Measurements from ENCODE around the gene TTLL6.

The TTLL6 gene

GRCh38 chr17:48814504-48814903, 2.5 kb downstream of the TTLL6 start:
- peak; percentile 44 to 51 for DNase-seq

- DNase-seq: no peak
Observed at GRCh38 chr17:48812001-48812400, 5.0 kb downstream of the TTLL6 start.

DNA sequence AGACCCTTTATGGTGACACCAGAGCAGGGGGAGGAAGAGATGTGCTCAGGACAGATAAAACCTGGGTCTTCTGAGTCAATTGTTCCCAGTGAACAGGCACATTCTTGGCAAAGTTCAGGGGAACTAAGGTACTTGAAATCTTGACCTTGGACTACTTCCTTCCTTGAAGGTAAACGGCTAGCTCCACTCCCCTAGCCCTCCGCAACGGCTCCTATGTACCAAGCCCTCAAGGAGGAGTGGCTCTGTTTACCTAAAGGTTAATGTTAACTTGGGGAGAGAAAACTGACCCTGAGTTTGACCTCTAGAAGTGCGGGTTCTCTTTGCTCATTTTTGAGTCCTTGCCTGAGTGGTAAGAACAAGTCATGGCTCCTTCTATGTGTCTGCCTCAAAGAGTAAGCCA, 7.8 kb downstream of the TTLL6 start:
- no peak for DNase-seq

DNA sequence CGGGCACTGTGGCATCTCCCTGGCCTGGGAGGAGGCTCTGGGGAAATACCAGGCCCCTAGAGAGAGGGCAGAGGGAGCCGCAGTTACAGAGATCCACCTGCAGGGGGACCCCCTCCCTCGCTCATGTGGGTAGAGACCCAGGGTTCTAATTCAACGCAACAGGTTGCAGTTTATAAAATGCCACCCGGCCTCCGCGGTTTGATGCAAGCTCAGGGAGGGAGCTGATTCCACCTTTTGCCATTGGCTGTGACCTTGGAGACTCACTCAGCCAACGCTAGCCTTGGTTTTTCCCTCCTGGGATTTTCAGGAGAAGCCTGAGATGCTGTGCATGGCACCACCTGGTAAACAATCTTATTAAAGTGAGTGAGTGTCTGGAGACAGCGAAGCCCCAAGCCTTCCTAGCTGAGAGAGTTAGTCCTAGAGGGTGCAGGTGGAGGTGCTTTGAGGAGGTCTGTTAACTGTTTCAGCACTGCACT, 12.1 kb downstream of the TTLL6 start:
- peak; percentile 48 to 65 for DNase-seq

DNA sequence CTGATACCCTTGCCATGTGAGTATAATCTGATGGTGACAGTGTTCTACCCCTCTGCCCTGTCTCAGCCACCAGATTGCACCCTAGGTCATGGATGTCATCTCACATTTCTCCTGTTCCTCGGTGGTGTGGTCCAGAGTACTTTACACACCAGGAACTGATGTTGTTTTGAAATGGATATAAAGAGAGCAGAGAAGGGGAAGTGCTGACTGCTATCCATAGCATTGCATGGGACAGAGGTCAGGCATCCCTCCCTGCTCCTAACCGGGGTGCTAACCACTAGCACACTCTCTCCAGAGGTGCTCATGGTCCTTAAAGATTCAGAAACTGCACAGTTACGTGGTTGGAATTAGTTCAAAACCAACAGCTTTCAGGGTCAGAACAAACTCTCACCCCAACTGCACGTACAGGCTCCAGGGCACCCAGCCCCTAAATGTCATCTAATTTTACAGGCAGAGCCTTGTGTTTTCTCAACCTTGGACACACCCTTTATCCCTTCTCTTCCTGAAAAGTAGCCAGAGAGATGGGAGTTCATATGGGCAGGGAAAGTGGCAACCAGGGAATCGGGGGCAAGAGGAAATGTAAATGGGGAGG, 16.3 kb downstream of the TTLL6 start:
- peak in 1 of 2 experiments; percentile 16 for DNase-seq

DNA sequence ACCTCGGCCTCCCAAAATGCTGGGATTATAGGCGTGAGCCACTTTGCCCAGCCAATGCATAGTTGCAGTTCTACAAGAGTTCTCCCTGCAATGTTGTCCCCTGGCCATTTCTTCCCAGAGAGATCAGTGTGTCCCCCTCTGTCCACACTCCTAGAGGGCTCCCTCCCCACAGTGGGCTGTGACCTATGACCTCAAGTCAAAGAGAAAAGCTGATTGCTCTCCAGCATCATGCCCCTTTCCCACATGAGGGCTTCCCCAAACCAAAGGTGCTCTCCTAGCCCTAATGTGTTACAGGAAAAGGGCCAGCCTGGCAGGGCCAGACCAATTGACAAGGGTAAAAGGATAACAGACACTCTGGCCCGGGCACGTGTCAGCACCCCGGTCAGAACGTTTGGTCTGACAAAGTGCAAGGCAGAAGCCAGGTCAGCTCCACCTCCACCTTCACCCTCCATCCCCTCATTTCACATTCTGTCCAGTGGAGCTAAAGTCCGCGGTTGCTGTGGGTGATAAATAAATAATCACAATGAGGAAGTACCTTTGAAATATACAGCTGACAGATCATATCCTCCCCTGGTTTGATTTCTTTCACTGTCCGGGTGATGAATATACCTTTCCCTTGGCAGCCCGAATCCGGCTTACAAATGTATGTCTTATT, 17.8 kb downstream of the TTLL6 start:
- no peak for DNase-seq

- DNase-seq: peak in 1 of 2 experiments; percentile 19
Observed at GRCh38 chr17:48796163-48796522, 20.9 kb downstream of the TTLL6 start.

- no peak for DNase-seq
Observed at GRCh38 chr17:48795444-48796162, 21.4 kb downstream of the TTLL6 start.

DNA sequence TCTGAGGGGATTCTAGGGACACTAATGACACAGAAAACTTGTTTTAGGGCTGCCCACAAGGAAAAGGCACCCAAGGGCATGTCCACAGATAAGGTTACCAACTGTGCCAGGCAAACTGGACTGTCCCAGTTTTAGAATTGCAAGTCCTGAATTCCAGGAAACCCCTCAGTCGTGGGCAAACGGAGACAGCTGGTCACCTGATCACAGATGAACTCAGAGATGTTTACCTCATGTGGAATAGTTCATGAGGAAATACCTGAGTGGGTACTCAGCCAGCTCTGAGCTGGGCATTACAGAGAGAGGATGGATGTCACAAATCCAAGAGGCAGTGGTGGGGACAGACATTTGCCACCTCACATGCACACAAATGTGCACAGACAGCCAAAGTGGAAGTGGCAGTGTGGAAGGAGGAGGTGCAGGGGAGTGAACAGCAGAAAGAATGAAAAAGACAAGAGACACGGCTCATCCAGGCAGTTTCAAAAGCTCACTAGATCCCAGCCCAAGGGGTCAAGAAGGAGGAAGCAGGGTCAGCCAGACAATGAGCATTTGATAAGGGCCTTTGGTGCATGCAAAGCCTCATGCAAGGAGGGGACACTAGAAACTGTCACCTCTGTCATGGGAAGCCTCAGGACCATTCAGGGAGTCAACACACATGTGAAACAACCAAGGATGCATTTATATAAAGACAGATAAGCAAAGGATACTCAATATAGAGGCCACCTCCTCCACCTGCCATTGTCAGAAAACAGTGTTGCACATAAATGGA, 24.8 kb downstream of the TTLL6 start:
- no peak for DNase-seq

DNA sequence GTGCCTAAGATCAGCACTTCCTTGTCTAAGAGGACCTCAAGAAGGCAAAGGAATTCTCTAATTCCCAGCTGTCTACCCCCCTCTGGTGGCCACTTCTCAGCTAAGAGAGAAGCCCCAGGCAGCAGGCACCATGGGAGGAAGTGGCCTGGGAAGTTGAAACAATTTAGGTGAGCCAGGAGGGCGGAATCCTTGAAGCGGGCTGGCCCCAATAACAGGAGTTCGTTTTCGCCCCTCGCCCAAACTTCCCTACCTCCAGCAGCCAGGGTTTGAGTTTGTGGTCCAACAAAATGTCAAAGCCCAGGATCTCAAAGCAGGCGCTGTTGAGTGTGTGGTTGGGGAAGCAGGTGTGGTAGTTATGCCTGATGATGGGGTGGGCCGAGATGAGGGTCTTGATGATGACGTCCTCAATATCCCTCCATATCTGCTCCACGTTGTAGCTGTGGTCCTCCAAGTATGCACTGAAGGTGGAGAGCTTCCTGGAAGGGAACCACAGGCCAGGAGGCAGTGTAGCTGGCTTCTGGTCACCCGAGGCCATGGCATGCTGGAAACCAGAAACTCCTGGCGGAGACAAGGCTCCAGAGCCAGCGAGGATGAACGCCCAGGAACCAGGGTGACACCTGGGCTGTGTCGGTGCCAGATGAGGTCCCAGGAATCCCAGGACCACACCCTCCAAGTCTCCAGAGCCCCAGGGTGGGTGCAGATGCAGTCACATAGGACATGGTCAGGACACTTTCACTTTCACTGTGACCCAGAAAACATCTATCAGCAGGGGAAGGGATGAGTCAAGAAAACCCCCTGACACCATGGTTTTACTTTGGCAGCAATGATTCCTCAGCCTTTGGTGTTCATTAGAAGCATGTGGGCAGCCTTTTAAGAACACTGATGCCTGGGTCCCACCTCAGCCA, 25.6 kb downstream of the TTLL6 start:
- DNase-seq: peak; percentile 63 to 66

DNA sequence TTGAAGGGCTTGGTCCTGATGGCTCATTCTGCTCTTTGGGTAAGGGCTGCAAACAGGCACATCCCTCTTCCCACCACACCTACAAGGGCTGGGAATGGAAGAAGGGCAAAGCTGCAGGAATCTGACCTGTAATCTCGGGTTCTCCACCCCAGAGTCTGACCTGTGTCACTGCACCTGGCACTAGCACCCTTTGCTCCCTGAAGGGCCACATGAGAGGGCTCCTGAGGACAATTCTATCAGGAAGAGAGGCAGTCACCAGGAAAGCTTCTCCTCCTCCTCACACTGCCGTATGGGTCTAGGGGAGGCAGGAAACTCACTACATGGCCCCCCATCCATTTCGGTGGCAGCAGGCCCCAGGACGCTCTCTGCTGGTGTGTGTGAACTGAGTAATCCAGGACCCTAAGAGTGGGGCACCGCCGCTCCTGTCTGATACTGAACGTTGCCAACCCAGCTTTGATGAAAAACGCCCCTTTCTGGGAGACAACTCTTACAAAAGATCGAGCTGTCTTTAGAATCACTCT, 26.4 kb downstream of the TTLL6 start:
- no peak for DNase-seq

DNA sequence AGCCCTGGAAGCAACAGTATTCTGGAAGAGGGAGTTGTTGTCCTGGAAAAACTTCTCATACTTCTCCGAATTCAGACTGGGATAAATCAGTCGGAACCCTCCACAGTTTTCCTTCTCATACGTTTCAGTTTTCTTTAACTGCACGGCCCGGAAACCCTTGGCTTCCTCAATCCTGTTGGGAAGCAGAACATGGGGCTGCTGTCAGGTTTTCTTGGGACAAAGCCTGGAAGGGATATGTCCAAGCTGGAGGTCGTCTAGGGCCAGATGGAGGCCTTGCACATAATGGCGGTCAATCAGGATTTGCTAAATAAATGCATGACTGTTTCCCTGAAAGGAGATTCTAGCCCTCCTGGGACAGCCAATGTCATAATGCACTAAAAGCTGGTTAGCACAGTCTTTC, 29.2 kb downstream of the TTLL6 start:
- no peak for DNase-seq

GRCh38 chr17:48779421-48779820, 37.6 kb downstream of the TTLL6 start:
- DNase-seq: no peak

GRCh38 chr17:48776602-48777001, 40.4 kb downstream of the TTLL6 start:
- no peak for DNase-seq

DNA sequence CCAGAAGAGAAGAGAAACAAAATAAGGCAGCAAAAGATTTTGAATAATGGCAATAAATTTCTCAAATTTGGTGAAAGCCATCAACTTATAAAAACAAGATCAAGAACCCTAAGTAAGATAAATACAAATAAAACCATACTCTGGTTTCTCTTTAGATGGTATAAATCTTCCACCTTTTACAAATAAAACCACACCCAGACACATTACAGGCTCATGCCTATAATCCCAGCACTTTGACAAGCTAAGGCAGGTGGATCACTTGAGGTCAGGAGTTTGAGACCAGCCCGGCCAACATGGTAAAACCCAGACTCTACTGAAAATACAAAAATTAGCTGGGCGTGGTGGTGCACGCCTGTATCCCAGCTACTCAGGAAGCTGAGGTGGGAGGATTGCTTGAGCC, 43.8 kb downstream of the TTLL6 start:
- DNase-seq: no peak

GRCh38 chr17:48770954-48771353, 46.1 kb downstream of the TTLL6 start:
- no peak for DNase-seq

GRCh38 chr17:48769009-48769675, 47.9 kb downstream of the TTLL6 start:
- DNase-seq: peak in 1 of 2 experiments; percentile 10

DNA sequence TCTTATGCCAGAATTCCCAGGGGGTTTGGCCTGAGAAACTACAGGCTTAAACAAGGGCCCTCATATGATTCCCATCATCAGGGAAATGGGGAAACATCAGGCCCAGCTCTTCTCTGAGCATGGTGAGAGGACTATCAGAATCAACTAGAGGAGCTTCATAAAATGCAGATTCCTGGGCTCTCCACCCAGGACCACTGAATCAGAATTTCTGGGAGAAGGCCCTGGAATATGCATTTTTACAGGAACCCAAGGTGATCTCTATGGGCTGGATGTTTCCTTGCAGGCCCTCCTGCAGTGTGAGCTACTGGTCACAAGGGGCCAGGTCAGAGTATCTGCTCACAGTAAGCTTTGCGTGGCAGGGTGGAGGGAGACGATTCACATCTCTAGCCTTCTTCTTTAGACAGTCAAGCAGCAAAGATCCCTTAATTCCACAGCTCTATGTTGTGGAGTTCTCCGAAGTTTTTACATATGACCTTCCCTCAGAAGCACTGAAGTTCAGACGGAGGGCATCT, 49.7 kb downstream of the TTLL6 start:
- no peak for DNase-seq

- no peak for DNase-seq
Observed at GRCh38 chr17:48761114-48761513, 55.9 kb downstream of the TTLL6 start.

- no peak for DNase-seq
Observed at GRCh38 chr17:48760411-48760810, 56.6 kb downstream of the TTLL6 start.

DNA sequence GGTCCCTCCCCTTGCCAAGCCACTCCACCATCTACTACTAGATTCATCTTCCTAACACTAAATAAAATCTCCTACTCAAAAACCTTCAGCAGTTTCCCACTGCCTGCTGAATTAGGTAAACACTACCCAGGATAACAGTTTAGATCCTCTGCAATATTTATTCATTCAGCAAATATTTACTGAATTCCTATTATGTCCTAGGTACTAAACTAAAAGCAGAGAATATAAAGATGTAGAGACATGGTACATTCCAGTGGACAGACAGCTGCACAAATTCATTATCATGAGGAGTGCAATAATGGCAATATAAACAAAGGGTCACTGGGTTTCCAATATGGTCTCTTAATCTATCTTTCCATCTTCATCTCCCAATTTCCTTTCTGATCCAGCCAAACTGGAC, 57.7 kb downstream of the TTLL6 start:
- no peak for DNase-seq

Data from AML-193 (cell line).